H1 (cell line): ENCODE measurements around the gene SNX20. TPM values are rescaled to one million over a fixed set of nuclear protein-coding genes. Genes with fewer than 3 reads are reported as not detected.

Experiments
- CTCF ChIA-PET: fragments of 300-600 bp; sonication (Branson Sonifier 250); formaldehyde crosslinking; loops from one replicate; lab custom pipeline; 2021; ENCODE audit not compliant: partially characterized antibody; lab: Charles Lee
- POLR2A ChIA-PET: fragments of 300-600 bp; sonication (Branson Sonifier 250); formaldehyde crosslinking; loops from one replicate; lab custom pipeline; 2021; ENCODE audit warnings: inconsistent platforms; ENCODE audit not compliant: partially characterized antibody; lab: Charles Lee
- DNase-seq, 2 experiments: peaks; one replicate each; pipeline versions ENCODE4 v3.0.0 to v3.0.0-alpha.2; 2010 to 2022; ENCODE audit warnings: low spot score in 2 of 2, low read depth in 1 of 2, mixed read lengths in 1 of 2
- FAIRE-seq: peaks from 2 replicates; lab custom pipeline; 2011; peaks lifted over from hg19 to GRCh38; lab: Jason Lieb, UNC
- H2AFZ ChIP-seq: 2 replicates; pipeline ENCODE4 v1.8.1; 2012; ENCODE audit warnings: low read length, inconsistent platforms
- H2AK5ac ChIP-seq: 2 replicates; pipeline ENCODE4 v1.6.1; 2013; ENCODE audit warnings: low read depth, low read length
- H2BK120ac ChIP-seq: replicated peaks from 2 replicates; pipeline ENCODE3; 2013; ENCODE audit warnings: low read depth, low read length, inconsistent platforms
- H2BK12ac ChIP-seq: 2 replicates; pipeline ENCODE4 v1.6.1; 2013; ENCODE audit warnings: low read depth, low read length
- H2BK15ac ChIP-seq: 2 replicates; pipeline ENCODE4 v1.6.1; 2013; ENCODE audit warnings: low read length
- H2BK20ac ChIP-seq: 2 replicates; pipeline ENCODE4 v1.6.1; 2013; ENCODE audit warnings: low read length
- H2BK5ac ChIP-seq: 2 replicates; pipeline ENCODE4 v1.6.1; 2013; ENCODE audit warnings: low read depth, low read length
- H3K14ac ChIP-seq: 2 replicates; pipeline ENCODE4 v1.6.1; 2013; ENCODE audit warnings: inconsistent platforms; ENCODE audit not compliant: insufficient read length
- H3K18ac ChIP-seq: 2 replicates; pipeline ENCODE4 v1.6.1; 2013; ENCODE audit warnings: low read length; ENCODE audit errors: extremely low read depth
- H3K23ac ChIP-seq: 2 replicates; pipeline ENCODE4 v1.6.1; 2013; ENCODE audit warnings: inconsistent platforms; ENCODE audit not compliant: insufficient read length
- H3K23me2 ChIP-seq: 2 replicates; pipeline ENCODE4 v1.6.1; 2013; ENCODE audit warnings: low read depth, low read length
- H3K27ac ChIP-seq: 2 replicates; pipeline ENCODE4 v1.6.1; 2011; ENCODE audit warnings: low read depth, low read length, inconsistent platforms
- H3K27me3 ChIP-seq, 4 experiments: replicated peaks in 1 of 4; 1 replicate in 1 of 4; 2 replicates in 3 of 4; pipeline versions ENCODE4 v1.6.1 to v1.8.1; 2011 to 2013; ENCODE audit warnings: low read length in 3 of 4, mild to moderate bottlenecking in 3 of 4, inconsistent platforms in 2 of 4, mixed read lengths in 2 of 4, moderate library complexity in 1 of 4; ENCODE audit not compliant: control insufficient read depth in 3 of 4, insufficient read depth in 3 of 4; ENCODE audit errors: extremely low read depth in 1 of 4
- H3K36me3 ChIP-seq, 4 experiments: 2 replicates each; pipeline versions ENCODE4 v1.6.1 to v1.8.1; 2011 to 2013; ENCODE audit warnings: mild to moderate bottlenecking in 4 of 4, low read length in 3 of 4, moderate library complexity in 2 of 4, control low read depth in 1 of 4, inconsistent platforms in 1 of 4; ENCODE audit not compliant: insufficient read depth in 4 of 4, control insufficient read depth in 2 of 4
- H3K4ac ChIP-seq: replicated peaks from 2 replicates; pipeline ENCODE3; 2013; ENCODE audit warnings: low read length, low read depth, mixed read lengths, inconsistent platforms; ENCODE audit not compliant: insufficient read length
- H3K4me1 ChIP-seq, 4 experiments: replicated peaks in 1 of 4; 1 replicate in 1 of 4; 2 replicates in 3 of 4; pipeline versions ENCODE4 v1.6.1 to v1.8.1; 2011 to 2013; ENCODE audit warnings: low read length in 3 of 4, inconsistent platforms in 2 of 4, mixed read lengths in 1 of 4; ENCODE audit not compliant: insufficient read depth in 4 of 4, control insufficient read depth in 3 of 4
- H3K4me2 ChIP-seq, 2 experiments: 2 replicates each; pipeline versions ENCODE4 v1.6.1 to v1.8.1; 2011 to 2013; ENCODE audit warnings: low read depth in 2 of 2, low read length in 2 of 2, control low read depth in 1 of 2, inconsistent platforms in 1 of 2, mild to moderate bottlenecking in 1 of 2; ENCODE audit not compliant: insufficient read depth in 1 of 2
- H3K4me3 ChIP-seq, 4 experiments: fragments of 200-600, 300-600 bp in 1 of 4; sonication (generic), shearing (Covaris generic), sonication (Bioruptor Twin) in 1 of 4; 2 replicates each; pipeline versions ENCODE4 v1.5.1 to v1.8.1; 2011 to 2016; ENCODE audit warnings: low read length in 4 of 4, low read depth in 3 of 4, control low read depth in 2 of 4, inconsistent platforms in 2 of 4, mild to moderate bottlenecking in 2 of 4, mixed read lengths in 1 of 4, moderate library complexity in 1 of 4; ENCODE audit not compliant: insufficient read depth in 2 of 4; ENCODE audit errors: extremely low read depth in 1 of 4
- H3K56ac ChIP-seq: replicated peaks from 2 replicates; pipeline ENCODE3; 2013; ENCODE audit warnings: low read depth, mild to moderate bottlenecking, mixed read lengths, low read length, inconsistent platforms; ENCODE audit not compliant: insufficient read length
- H3K79me1 ChIP-seq: 2 replicates; pipeline ENCODE4 v1.6.1; 2013; ENCODE audit warnings: low read depth, low read length, control low read depth
- H3K79me2 ChIP-seq, 2 experiments: 2 replicates each; pipeline versions ENCODE4 v1.6.1 to v1.8.1; 2012 to 2013; ENCODE audit warnings: low read length in 2 of 2, mild to moderate bottlenecking in 2 of 2, inconsistent platforms in 1 of 2; ENCODE audit not compliant: insufficient read depth in 2 of 2, control insufficient read depth in 1 of 2
- H3K9ac ChIP-seq, 4 experiments: replicated peaks in 1 of 4; 1 replicate in 1 of 4; 2 replicates in 3 of 4; pipeline versions ENCODE4 v1.6.1 to v1.8.1; 2011 to 2013; ENCODE audit warnings: low read depth in 3 of 4, low read length in 3 of 4, control low read depth in 2 of 4, mild to moderate bottlenecking in 2 of 4, moderate library complexity in 2 of 4, inconsistent platforms in 1 of 4; ENCODE audit errors: extremely low read depth in 1 of 4
- H3K9me3 ChIP-seq, 2 experiments: 2 replicates each; pipeline versions ENCODE4 v1.6.1 to v1.8.1; 2012 to 2013; ENCODE audit warnings: mild to moderate bottlenecking in 2 of 2, moderate library complexity in 2 of 2, control low read depth in 1 of 2, inconsistent platforms in 1 of 2, low read depth in 1 of 2, low read length in 1 of 2, mixed read lengths in 1 of 2; ENCODE audit not compliant: insufficient read depth in 2 of 2
- H4K20me1 ChIP-seq, 2 experiments: replicated peaks in 1 of 2; 2 replicates each; pipeline versions ENCODE3 to v1.8.1; 2011 to 2013; ENCODE audit warnings: inconsistent platforms in 2 of 2, low read length in 2 of 2, mild to moderate bottlenecking in 1 of 2; ENCODE audit not compliant: insufficient read depth in 2 of 2, control insufficient read depth in 1 of 2
- H4K5ac ChIP-seq: 2 replicates; pipeline ENCODE4 v1.6.1; 2013; ENCODE audit warnings: low read length, low read depth, mixed read lengths, inconsistent platforms; ENCODE audit not compliant: insufficient read length
- H4K8ac ChIP-seq: 2 replicates; pipeline ENCODE4 v1.8.0; 2013; ENCODE audit warnings: mild to moderate bottlenecking, moderate library complexity, low read length, inconsistent platforms; ENCODE audit not compliant: insufficient read depth; ENCODE audit errors: extremely low read depth
- H4K91ac ChIP-seq: replicated peaks from 2 replicates; pipeline ENCODE3; 2013; ENCODE audit warnings: low read length, mixed read lengths, inconsistent platforms; ENCODE audit not compliant: insufficient read length
- BACH1 ChIP-seq: IDR thresholded peaks from 2 replicates; pipeline ENCODE4 v1.6.1; 2012; ENCODE audit warnings: low read length, improper control_type of control experiment
- CTBP2 ChIP-seq: IDR thresholded peaks from 2 replicates; pipeline ENCODE4 v1.7.0; 2011; ENCODE audit warnings: borderline replicate concordance, mild to moderate bottlenecking, moderate library complexity, mixed read lengths, low read length; ENCODE audit not compliant: insufficient read depth, insufficient read length
- CTCF ChIP-seq, 3 experiments: IDR thresholded peaks; 1 replicate in 2 of 3; 2 replicates in 1 of 3; pipeline versions ENCODE4 v1.5.1 to v1.6.1; 2011; ENCODE audit warnings: low read length in 3 of 3, mild to moderate bottlenecking in 3 of 3, inconsistent platforms in 2 of 3, low read depth in 1 of 3, moderate library complexity in 1 of 3; ENCODE audit not compliant: insufficient read depth in 1 of 3; ENCODE audit errors: control extremely low read depth in 1 of 3
- HDAC2 ChIP-seq, 2 experiments: fragments of 300-600 bp in 1 of 2; sonication (generic) in 1 of 2; IDR thresholded peaks; 2 replicates each; pipeline ENCODE4 v1.6.1; 2011 to 2012; ENCODE audit warnings: low read depth in 2 of 2, low read length in 2 of 2, mild to moderate bottlenecking in 2 of 2, moderate library complexity in 2 of 2, borderline replicate concordance in 1 of 2, inconsistent platforms in 1 of 2
- POLR2AphosphoS5 ChIP-seq: IDR thresholded peaks from 2 replicates; pipeline ENCODE4 v1.6.1; 2011; ENCODE audit warnings: low read depth, low read length
- RNF2 ChIP-seq: fragments of 200-900, 300-1000 bp; sonication (generic); IDR thresholded peaks from 2 replicates; pipeline ENCODE4 v1.7.1; 2016; ENCODE audit warnings: borderline replicate concordance, low read depth, mild to moderate bottlenecking, antibody characterized with exemption, low read length; ENCODE audit not compliant: poor library complexity, severe bottlenecking; ENCODE audit errors: missing control alignments
- SIN3A ChIP-seq, 2 experiments: IDR thresholded peaks in 1 of 2; conservative IDR thresholded peaks in 1 of 2; 2 replicates each; pipeline ENCODE4 v1.6.1; 2011 to 2012; ENCODE audit warnings: low read length in 2 of 2, improper control_type of control experiment in 1 of 2, low read depth in 1 of 2, mild to moderate bottlenecking in 1 of 2
- SIX5 ChIP-seq: IDR thresholded peaks from 2 replicates; pipeline ENCODE4 v1.6.1; 2011; ENCODE audit warnings: mild to moderate bottlenecking, low read depth, low read length
- TBP ChIP-seq: IDR thresholded peaks from 2 replicates; pipeline ENCODE4 v1.6.1; 2011; ENCODE audit warnings: low read depth, low read length, improper control_type of control experiment
- ZNF274 ChIP-seq: IDR thresholded peaks from 2 replicates; pipeline ENCODE4 v1.7.0; 2012; ENCODE audit warnings: low read length, borderline replicate concordance; ENCODE audit errors: extremely low read depth
- WGBS, 2 experiments: shearing (Covaris generic) in 1 of 2; methylation state at CpG; one replicate each; pipeline versions ENCODE4 v1.1.6 to v1.1.7; 2013 to 2015; ENCODE audit warnings: low lambda C conversion rate in 2 of 2, mixed read lengths in 2 of 2, inconsistent platforms in 1 of 2, low coverage in 1 of 2, missing lambda C conversion rate in 1 of 2; ENCODE audit not compliant: insufficient replicate concordance in 2 of 2, insufficient coverage in 1 of 2, insufficient read length in 1 of 2; ENCODE audit errors: extremely low coverage in 1 of 2, missing lambda C conversion rate in 1 of 2; 5-methylcytosine and 5-hydroxymethylcytosine counted together
- polyA plus RNA-seq, 7 experiments: library from polyadenylated mRNA; depleted of rRNA in 3 of 7; stranded (reverse) in 5 of 7; unstranded in 2 of 7; fragments of >200 nt in 5 of 7; fragments of 200-250 nt in 2 of 7; gene quantifications; 1 replicate in 5 of 7; 2 replicates in 1 of 7; 4 replicates in 1 of 7; pipeline versions ENCODE4 v1.2.1 to v1.2.3, GENCODE V29; 2011 to 2013; ENCODE audit warnings: missing spikeins in 2 of 7, mixed read lengths in 2 of 7
- total RNA-seq: library from RNA; stranded (reverse); fragmentation: NEBNext Ultra II Directional; extraction: Animal tissue kit (Norgen Biotek cat#: 25700); gene quantifications from 2 replicates; pipeline ENCODE4 v1.2.1, GENCODE V29; 2021

Gene SNX20
- total and polyA plus RNA-seq, 2 of the 8 experiments (the other 6 are each of a cell fraction or from before 2014, with no cell fraction given) = not detected

GRCh38 chr16:50664270-50664669, 16.8 kb downstream of the SNX20 start:
- FAIRE-seq (no peak), DNase-seq (no peak)
- no peak overlapping the region for H4K8ac ChIP-seq
- H2BK120ac ChIP-seq = no peak overlapping the region
- POLR2A ChIA-PET = interaction anchor here (1.7 to 2.3 kb wide), 2 partner anchors 10 to 71 kb away, joined by 6 read pairs; no protein-coding TSS in a partner anchor
- H3K56ac ChIP-seq = no peak overlapping the region
- H2BK12ac ChIP-seq = no peak overlapping the region
- peaks cover 0 to 2% (median 0%) of the 10 kb centered on the region in 4 experiments; a peak in 1 of 7 replicates for H3K4me1 ChIP-seq
- no peaks in the 10 kb centered on the region for H3K79me2 ChIP-seq
- no peak overlapping the region for H2BK20ac ChIP-seq
- H3K4me3 ChIP-seq = no peak overlapping the region
- no peak overlapping the region for H2AFZ ChIP-seq
- H4K5ac ChIP-seq = no peak overlapping the region
- CTCF ChIA-PET = interaction anchor here (0.6 to 21.1 kb wide), 23 partner anchors 9 to 461 kb away, joined by 3 to 279 read pairs (median 6); partner anchors contain the start of gene SNX20
- H3K14ac ChIP-seq = no peak overlapping the region
- H3K4ac ChIP-seq = no peak overlapping the region
- no peak overlapping the region for H2BK15ac ChIP-seq
- no peak overlapping the region for H3K9ac ChIP-seq
- H3K23ac ChIP-seq = no peak overlapping the region
- no peak overlapping the region for H2AK5ac ChIP-seq
- no peak overlapping the region for H3K27ac ChIP-seq
- no peak overlapping the region for H3K18ac ChIP-seq
- H4K20me1 ChIP-seq = no peaks in the 10 kb centered on the region
- H4K91ac ChIP-seq = no peak overlapping the region
- H3K4me2 ChIP-seq = no peak overlapping the region
- H3K23me2 ChIP-seq = no peaks in the 10 kb centered on the region
- no peak overlapping the region for H2BK5ac ChIP-seq
- H3K9me3 ChIP-seq = 0 out of 4 replicates have a peak, but pooled peaks cover 0 to 5% of the 10 kb centered on the region in 2 experiments
- WGBS, 2 experiments = 92% methylated on average over 5 of the region's 5 CpGs; no CpG with 5 or more reads in 1 of the 2 experiments
- H3K27me3 ChIP-seq = 0 out of 7 replicates have a peak, but pooled peaks cover 0 to 3% (median 0%) of the 10 kb centered on the region in 4 experiments
- H3K36me3 ChIP-seq = no peaks in the 10 kb centered on the region
- no peaks in the 10 kb centered on the region for H3K79me1 ChIP-seq
- TF ChIP-seq SIN3A (conservative IDR thresholded peaks at IDR 0.05 in 1 of 2, IDR thresholded peaks at IDR 0.05 in 1 of 2; ENCODE audit: low read depth in 1 of 2, low read length in 2 of 2) = no peak
- TF ChIP-seq TBP = no peak
- no peak for TF ChIP-seq POLR2AphosphoS5
- TF ChIP-seq CTBP2 = no peak
- TF ChIP-seq CTCF (IDR thresholded peaks at IDR 0.05; ENCODE audit: control extremely low read depth in 1 of 3, insufficient read depth in 1 of 3, low read depth in 1 of 3, low read length in 3 of 3) = no peak
- no peak for TF ChIP-seq SIX5
- no peak for TF ChIP-seq HDAC2 (IDR thresholded peaks at IDR 0.05; ENCODE audit: borderline replicate concordance in 1 of 2, low read depth in 2 of 2, low read length in 2 of 2)
- TF ChIP-seq ZNF274 = no peak
- TF ChIP-seq BACH1 = no peak
- no peak for TF ChIP-seq RNF2
